Globus pallidus (tissue), 1 donor: ENCODE data around the gene ZP3.
"Not testable (repeated sequence)": the region's sequence is repeated elsewhere in the genome, so short reads cannot be mapped to it uniquely, and the experiment has no call there.

ENCODE experiments used
- DNase-seq: peaks from one replicate; pipeline ENCODE4 v3.0.0-alpha.2; 2015; ENCODE audit warnings: low spot score

The ZP3 gene

GRCh38 chr7:76405738-76406137 is 19.0 kb upstream of the ZP3 start:
- DNase-seq: no peak

- no peak for DNase-seq
Measured at GRCh38 chr7:76407718-76408117, 17.0 kb upstream of the ZP3 start.

GRCh38 chr7:76408121-76408560 is 16.6 kb upstream of the ZP3 start:
- no peak for DNase-seq

- DNase-seq: no peak
Measured at GRCh38 chr7:76409537-76409936, 15.2 kb upstream of the ZP3 start, which contains the start of gene SSC4D. Gene SSC4D, minus strand, starts transcription at chr7:76409697. Its CDS starts 5,258 bp downstream, at chr7:76404439.

- no peak for DNase-seq
Measured at GRCh38 chr7:76411626-76412025, 13.1 kb upstream of the ZP3 start.

- DNase-seq: no peak
Measured at GRCh38 chr7:76412249-76412648, 12.5 kb upstream of the ZP3 start.

- not testable (repeated sequence) for DNase-seq
Measured at GRCh38 chr7:76417654-76418310, 7.0 kb upstream of the ZP3 start.

GRCh38 chr7:76421097-76421496 is 3.7 kb upstream of the ZP3 start:
- DNase-seq: not testable (repeated sequence)

GRCh38 chr7:76423666-76424412 is 911 bp upstream of the ZP3 start:
- DNase-seq: no peak

GRCh38 chr7:76425156-76425555 is 406 bp downstream of the ZP3 start:
- DNase-seq: no peak

- DNase-seq: not testable (repeated sequence)
Measured at GRCh38 chr7:76425558-76425957, 808 bp downstream of the ZP3 start.

GRCh38 chr7:76426246-76426645 is 1.5 kb downstream of the ZP3 start:
- DNase-seq: no peak

GRCh38 chr7:76427635-76428034 is 2.9 kb downstream of the ZP3 start:
- DNase-seq: no peak

GRCh38 chr7:76428149-76428823 is 3.5 kb downstream of the ZP3 start:
- DNase-seq: no peak

GRCh38 chr7:76428868-76429805 is 4.4 kb downstream of the ZP3 start:
- peak; percentile 38 for DNase-seq

- DNase-seq: no peak
Measured at GRCh38 chr7:76430211-76430610, 5.5 kb downstream of the ZP3 start.

- DNase-seq: no peak
Measured at GRCh38 chr7:76430836-76431235, 6.1 kb downstream of the ZP3 start.

GRCh38 chr7:76437873-76438272 is 13.1 kb downstream of the ZP3 start:
- DNase-seq: peak; percentile 39

GRCh38 chr7:76439120-76439888 is 14.6 kb downstream of the ZP3 start:
- DNase-seq: not testable (repeated sequence)

GRCh38 chr7:76440404-76440803 is 15.7 kb downstream of the ZP3 start:
- DNase-seq: not testable (repeated sequence)

GRCh38 chr7:76441792-76442191 is 17.0 kb downstream of the ZP3 start:
- DNase-seq: not testable (repeated sequence)
